ENCODE data around the gene PLD3.

Gene PLD3, protein sequence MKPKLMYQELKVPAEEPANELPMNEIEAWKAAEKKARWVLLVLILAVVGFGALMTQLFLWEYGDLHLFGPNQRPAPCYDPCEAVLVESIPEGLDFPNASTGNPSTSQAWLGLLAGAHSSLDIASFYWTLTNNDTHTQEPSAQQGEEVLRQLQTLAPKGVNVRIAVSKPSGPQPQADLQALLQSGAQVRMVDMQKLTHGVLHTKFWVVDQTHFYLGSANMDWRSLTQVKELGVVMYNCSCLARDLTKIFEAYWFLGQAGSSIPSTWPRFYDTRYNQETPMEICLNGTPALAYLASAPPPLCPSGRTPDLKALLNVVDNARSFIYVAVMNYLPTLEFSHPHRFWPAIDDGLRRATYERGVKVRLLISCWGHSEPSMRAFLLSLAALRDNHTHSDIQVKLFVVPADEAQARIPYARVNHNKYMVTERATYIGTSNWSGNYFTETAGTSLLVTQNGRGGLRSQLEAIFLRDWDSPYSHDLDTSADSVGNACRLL

DNA sequence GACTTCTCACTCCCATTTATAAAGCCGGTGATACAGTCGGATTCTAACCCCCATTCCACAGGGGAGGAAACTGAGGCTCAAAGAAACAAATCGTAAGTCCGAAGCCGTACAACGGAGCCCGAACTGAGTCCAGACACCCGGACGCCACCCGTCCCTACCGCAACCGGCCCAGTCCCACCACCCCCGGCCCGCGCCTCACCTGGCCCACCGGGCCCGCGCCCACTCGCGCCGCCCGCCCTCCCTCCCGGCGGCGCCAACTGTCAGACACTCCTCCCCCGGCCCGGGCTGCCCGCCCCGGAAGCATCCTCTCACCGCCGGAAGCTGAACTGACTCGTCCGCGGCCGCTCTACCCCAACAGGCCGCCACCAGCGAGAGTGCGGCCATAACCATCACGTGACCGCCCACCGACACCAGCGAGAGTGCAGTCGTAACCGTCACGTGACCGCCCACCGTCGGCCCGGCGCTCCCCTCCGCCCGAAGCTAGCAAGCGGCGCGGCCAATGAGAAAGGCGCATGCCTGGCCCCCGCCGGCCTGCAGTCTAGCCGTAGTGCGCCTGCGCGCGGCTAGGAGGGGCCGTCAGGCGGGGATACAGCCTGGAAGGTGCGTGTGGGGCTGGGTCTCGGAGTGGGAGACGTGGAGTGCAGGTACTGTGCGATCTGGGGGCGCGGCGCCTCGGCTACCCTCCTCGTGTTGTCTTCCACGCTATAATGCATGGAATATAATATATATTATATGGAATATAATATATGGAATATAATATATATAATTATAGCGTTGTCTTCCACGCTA, at the start of gene PLD3, which contains the start of gene C19orf47:
TSS of gene PLD3 (plus strand) at position 571 of the 789 bp plus-strand sequence. CDS start 17,789 bp downstream, outside the sequence.
TSS of gene C19orf47 (minus strand) at position 273 of the 789 bp plus-strand sequence. CDS start 6,540 bp downstream, outside the sequence.
- Histone ChIP-seq H3K4me3 (replicated peaks; ENCODE audit: low read depth, low read length) (peak within 1 kb of the TSS; percentile 91), H3K36me3 (ENCODE audit: control insufficient read depth, insufficient read depth, low read length) (peaks cover 3% of the 10 kb centered on the region), H3K27me3 (replicated peaks; ENCODE audit: control insufficient read depth, insufficient read depth, low read length) (no peaks in the 10 kb centered on the region)
- TF ChIP-seq, protein P1, sequence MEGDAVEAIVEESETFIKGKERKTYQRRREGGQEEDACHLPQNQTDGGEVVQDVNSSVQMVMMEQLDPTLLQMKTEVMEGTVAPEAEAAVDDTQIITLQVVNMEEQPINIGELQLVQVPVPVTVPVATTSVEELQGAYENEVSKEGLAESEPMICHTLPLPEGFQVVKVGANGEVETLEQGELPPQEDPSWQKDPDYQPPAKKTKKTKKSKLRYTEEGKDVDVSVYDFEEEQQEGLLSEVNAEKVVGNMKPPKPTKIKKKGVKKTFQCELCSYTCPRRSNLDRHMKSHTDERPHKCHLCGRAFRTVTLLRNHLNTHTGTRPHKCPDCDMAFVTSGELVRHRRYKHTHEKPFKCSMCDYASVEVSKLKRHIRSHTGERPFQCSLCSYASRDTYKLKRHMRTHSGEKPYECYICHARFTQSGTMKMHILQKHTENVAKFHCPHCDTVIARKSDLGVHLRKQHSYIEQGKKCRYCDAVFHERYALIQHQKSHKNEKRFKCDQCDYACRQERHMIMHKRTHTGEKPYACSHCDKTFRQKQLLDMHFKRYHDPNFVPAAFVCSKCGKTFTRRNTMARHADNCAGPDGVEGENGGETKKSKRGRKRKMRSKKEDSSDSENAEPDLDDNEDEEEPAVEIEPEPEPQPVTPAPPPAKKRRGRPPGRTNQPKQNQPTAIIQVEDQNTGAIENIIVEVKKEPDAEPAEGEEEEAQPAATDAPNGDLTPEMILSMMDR (IDR thresholded peaks at IDR 0.05; ENCODE audit: insufficient read depth, low read length, poor library complexity, severe bottlenecking) = no peak
- peak; percentile 100 for DNase-seq (ENCODE audit: extremely low read depth, insufficient read length)

DNA sequence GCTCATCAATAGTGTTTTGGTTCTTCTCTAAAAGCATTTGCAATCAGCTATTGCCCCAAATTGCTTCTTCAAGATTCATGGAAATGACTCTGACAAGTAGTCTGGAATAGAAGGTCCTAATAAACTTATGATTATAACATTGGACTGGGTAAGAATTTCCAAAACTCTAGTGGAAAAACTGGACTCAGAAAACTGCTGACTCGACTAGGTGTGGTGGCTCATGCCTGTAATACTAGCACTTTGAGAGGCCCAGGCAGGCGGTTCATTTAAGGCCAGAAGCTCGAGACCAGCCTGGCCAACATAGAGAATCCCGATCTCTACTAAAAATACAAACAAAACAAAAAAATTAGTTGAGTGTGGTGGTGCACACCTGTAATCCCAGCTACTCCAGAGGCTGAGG, 47.8 kb upstream of the PLD3 start:
- DNase-seq (ENCODE audit: extremely low read depth, insufficient read length) = no peak
- Histone ChIP-seq H3K27me3 (replicated peaks; ENCODE audit: control insufficient read depth, insufficient read depth, low read length) (no peaks in the 10 kb centered on the region), H3K36me3 (ENCODE audit: control insufficient read depth, insufficient read depth, low read length) (no peaks in the 10 kb centered on the region), H3K4me3 (replicated peaks; ENCODE audit: low read depth, low read length) (no peak overlapping the region)
- TF ChIP-seq, protein P1 (IDR thresholded peaks at IDR 0.05; ENCODE audit: insufficient read depth, low read length, poor library complexity, severe bottlenecking) = no peak

DNA sequence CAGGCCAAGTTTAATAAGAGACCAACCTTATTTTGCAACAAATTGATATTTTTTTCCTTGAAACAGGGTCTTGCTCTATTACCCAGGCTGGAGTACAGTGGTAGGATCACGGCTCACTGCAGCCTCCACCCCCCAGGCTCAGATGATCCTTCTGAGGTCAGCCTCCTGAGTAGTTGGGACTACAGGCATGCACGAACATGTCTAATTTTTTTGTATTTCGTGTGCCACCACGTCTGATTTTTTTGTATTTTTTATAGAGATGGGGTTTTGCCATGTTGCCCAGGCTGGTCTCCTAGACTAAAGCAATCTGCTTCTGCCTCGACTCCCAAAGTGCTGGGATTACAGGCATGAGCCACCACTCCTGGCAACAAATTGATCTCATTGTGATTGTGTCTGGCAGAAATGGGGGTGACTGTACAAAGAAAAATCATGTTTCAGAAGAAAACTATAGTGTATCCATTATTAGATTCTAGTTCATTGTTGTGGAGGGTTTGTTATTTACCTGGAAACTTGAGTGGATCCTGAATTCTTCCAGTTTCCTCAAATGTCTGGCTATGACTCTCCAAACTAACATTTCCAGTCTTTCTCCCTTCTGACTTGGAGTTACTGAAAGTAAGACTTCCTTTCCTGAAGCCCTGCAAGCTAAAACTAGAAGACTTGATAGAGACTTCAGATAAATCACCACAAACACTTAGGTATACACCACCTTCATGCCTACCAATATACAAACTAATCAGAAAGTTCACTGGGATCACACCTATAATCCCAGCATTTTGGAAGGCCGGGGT, 46.1 kb upstream of the PLD3 start:
- H3K36me3 ChIP-seq (ENCODE audit: control insufficient read depth, insufficient read depth, low read length) = no peaks in the 10 kb centered on the region
- H3K4me3 ChIP-seq (replicated peaks; ENCODE audit: low read depth, low read length) = no peak overlapping the region
- DNase-seq (ENCODE audit: extremely low read depth, insufficient read length) = no peak
- no peaks in the 10 kb centered on the region for H3K27me3 ChIP-seq (replicated peaks; ENCODE audit: control insufficient read depth, insufficient read depth, low read length)
- TF ChIP-seq, protein P1 (IDR thresholded peaks at IDR 0.05; ENCODE audit: insufficient read depth, low read length, poor library complexity, severe bottlenecking) = no peak

DNA sequence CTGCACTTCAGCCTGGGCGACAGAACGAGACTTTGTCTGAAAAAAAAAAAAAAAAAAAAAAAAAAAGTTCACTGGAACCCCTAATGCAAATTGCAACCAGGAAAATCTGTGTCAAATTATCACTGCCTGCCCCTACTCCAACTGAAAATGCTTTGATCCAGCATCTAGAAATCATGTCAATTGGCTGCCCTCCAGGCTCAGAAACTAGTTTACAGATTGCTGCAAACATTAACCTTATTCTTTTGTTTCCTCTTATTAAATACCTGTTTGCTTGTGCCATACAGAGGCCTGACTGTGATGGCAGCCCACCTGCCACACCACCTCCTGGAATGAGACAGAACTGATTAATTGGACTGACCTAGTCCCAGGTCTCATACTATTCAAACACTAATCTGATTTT, 44.7 kb upstream of the PLD3 start:
- TF ChIP-seq, protein P1 (IDR thresholded peaks at IDR 0.05; ENCODE audit: insufficient read depth, low read length, poor library complexity, severe bottlenecking) = no peak
- DNase-seq (ENCODE audit: extremely low read depth, insufficient read length) = no peak
- no peaks in the 10 kb centered on the region for H3K27me3 ChIP-seq (replicated peaks; ENCODE audit: control insufficient read depth, insufficient read depth, low read length)
- H3K4me3 ChIP-seq (replicated peaks; ENCODE audit: low read depth, low read length) = no peak overlapping the region
- H3K36me3 ChIP-seq (ENCODE audit: control insufficient read depth, insufficient read depth, low read length) = no peaks in the 10 kb centered on the region

DNA sequence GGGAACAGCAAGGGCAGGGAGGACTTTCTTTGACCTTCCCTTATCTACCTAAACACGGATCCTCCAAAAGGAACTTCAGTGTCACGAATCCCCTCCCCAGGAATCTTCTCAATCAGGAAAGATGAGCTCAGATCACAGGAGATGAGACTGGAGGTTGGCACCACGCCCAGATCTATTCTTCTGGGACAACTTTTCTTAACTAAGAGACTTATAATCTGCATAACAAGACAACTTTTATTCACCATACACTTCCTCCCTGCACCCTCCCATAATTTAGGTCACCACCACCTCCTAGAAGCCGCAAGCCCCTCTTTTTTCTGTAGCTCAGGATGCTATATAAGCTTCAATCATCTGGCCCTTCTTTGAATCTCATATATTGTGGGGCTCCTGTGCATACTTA, 44.2 kb upstream of the PLD3 start:
- no peaks in the 10 kb centered on the region for H3K27me3 ChIP-seq (replicated peaks; ENCODE audit: control insufficient read depth, insufficient read depth, low read length)
- no peak for DNase-seq (ENCODE audit: extremely low read depth, insufficient read length)
- TF ChIP-seq, protein P1 (IDR thresholded peaks at IDR 0.05; ENCODE audit: insufficient read depth, low read length, poor library complexity, severe bottlenecking) = no peak
- no peak overlapping the region for H3K4me3 ChIP-seq (replicated peaks; ENCODE audit: low read depth, low read length)
- no peaks in the 10 kb centered on the region for H3K36me3 ChIP-seq (ENCODE audit: control insufficient read depth, insufficient read depth, low read length)
